PFSK-1 (cell line): ENCODE measurements around the gene MGAT5.

ENCODE experiments used
- POLR2AphosphoS5 ChIP-seq: IDR thresholded peaks from 2 replicates; pipeline ENCODE4 v1.6.1; 2012; ENCODE audit warnings: low read depth, mild to moderate bottlenecking, control low read depth, low read length, moderate library complexity
- TF ChIP-seq, protein P1 (sequence below), 2 experiments: IDR thresholded peaks; 2 replicates each; pipeline versions ENCODE4 v1.6.1 to v1.8.0; 2011 to 2012; ENCODE audit warnings: low read depth in 2 of 2, low read length in 2 of 2, control low read depth in 1 of 2, inconsistent platforms in 1 of 2, mild to moderate bottlenecking in 1 of 2, moderate library complexity in 1 of 2; ENCODE audit not compliant: insufficient read depth in 1 of 2

GRCh38 chr2:134490559-134490958 lies 236.7 kb downstream of the MGAT5 start:
- TF ChIP-seq, protein P1, sequence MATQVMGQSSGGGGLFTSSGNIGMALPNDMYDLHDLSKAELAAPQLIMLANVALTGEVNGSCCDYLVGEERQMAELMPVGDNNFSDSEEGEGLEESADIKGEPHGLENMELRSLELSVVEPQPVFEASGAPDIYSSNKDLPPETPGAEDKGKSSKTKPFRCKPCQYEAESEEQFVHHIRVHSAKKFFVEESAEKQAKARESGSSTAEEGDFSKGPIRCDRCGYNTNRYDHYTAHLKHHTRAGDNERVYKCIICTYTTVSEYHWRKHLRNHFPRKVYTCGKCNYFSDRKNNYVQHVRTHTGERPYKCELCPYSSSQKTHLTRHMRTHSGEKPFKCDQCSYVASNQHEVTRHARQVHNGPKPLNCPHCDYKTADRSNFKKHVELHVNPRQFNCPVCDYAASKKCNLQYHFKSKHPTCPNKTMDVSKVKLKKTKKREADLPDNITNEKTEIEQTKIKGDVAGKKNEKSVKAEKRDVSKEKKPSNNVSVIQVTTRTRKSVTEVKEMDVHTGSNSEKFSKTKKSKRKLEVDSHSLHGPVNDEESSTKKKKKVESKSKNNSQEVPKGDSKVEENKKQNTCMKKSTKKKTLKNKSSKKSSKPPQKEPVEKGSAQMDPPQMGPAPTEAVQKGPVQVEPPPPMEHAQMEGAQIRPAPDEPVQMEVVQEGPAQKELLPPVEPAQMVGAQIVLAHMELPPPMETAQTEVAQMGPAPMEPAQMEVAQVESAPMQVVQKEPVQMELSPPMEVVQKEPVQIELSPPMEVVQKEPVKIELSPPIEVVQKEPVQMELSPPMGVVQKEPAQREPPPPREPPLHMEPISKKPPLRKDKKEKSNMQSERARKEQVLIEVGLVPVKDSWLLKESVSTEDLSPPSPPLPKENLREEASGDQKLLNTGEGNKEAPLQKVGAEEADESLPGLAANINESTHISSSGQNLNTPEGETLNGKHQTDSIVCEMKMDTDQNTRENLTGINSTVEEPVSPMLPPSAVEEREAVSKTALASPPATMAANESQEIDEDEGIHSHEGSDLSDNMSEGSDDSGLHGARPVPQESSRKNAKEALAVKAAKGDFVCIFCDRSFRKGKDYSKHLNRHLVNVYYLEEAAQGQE (IDR thresholded peaks at IDR 0.05; ENCODE audit: insufficient read depth in 1 of 2, low read depth in 2 of 2, low read length in 2 of 2): no peak
- TF ChIP-seq POLR2AphosphoS5: no peak
